ENCODE data around the gene MYO7B. TPM values are rescaled to one million over a fixed set of nuclear protein-coding genes. Genes with fewer than 3 reads are reported as not detected.
"Not testable (repeated sequence)": the region's sequence is repeated elsewhere in the genome, so short reads cannot be mapped to it uniquely, and the experiment has no call there.

Gene MYO7B
- polyA plus RNA-seq, 10 donors: 0.36 to 2.3 (median 1.0) TPM

GRCh38 chr2:127551221-127551930 is 15.9 kb downstream of the MYO7B start:
- DNase-seq: no peak

- DNase-seq: no peak
These were observed 16.9 kb downstream of the MYO7B start for GRCh38 chr2:127552336-127552735.

GRCh38 chr2:127552846-127553245 is 17.4 kb downstream of the MYO7B start:
- no peak for DNase-seq

- no peak for DNase-seq
These were observed 23.4 kb downstream of the MYO7B start for GRCh38 chr2:127558911-127559310.

- no peak for DNase-seq
These were observed 24.0 kb downstream of the MYO7B start for GRCh38 chr2:127559454-127559853.

GRCh38 chr2:127560201-127560930 is 24.9 kb downstream of the MYO7B start:
- no peak for DNase-seq

- no peak for DNase-seq
These were observed 25.4 kb downstream of the MYO7B start for GRCh38 chr2:127560931-127561280.

- no peak for DNase-seq
These were observed 25.9 kb downstream of the MYO7B start for GRCh38 chr2:127561371-127561770.

- DNase-seq: no peak
These were observed 27.5 kb downstream of the MYO7B start for GRCh38 chr2:127562936-127563335.

- DNase-seq: no peak
These were observed 28.3 kb downstream of the MYO7B start for GRCh38 chr2:127563458-127564428.

- no peak for DNase-seq
These were observed 29.2 kb downstream of the MYO7B start for GRCh38 chr2:127564429-127565260.

- no peak for DNase-seq
These were observed 30.0 kb downstream of the MYO7B start for GRCh38 chr2:127565261-127566138.

GRCh38 chr2:127566139-127566417 is 30.6 kb downstream of the MYO7B start:
- no peak for DNase-seq

GRCh38 chr2:127566576-127566975 is 31.1 kb downstream of the MYO7B start:
- DNase-seq: no peak

GRCh38 chr2:127567351-127567854 is 31.9 kb downstream of the MYO7B start:
- no peak for DNase-seq

GRCh38 chr2:127568128-127568527 is 32.6 kb downstream of the MYO7B start:
- DNase-seq: no peak

GRCh38 chr2:127569666-127570065 is 34.2 kb downstream of the MYO7B start:
- DNase-seq: no peak

- peak; percentile 7 to 47 (median 42) for DNase-seq
These were observed 35.1 kb downstream of the MYO7B start for GRCh38 chr2:127570282-127571250.

- DNase-seq: not testable (repeated sequence)
These were observed 36.9 kb downstream of the MYO7B start for GRCh38 chr2:127572352-127572751.

Data from muscle of back (tissue), 11 donors.